GM21825 (cell line): ENCODE measurements around the gene RUNDC3A.
"Not testable (repeated sequence)": the region's sequence is repeated elsewhere in the genome, so short reads cannot be mapped to it uniquely, and the experiment has no call there.

Experiments
- ATAC-seq: cut with Tn5 transposase; IDR thresholded peaks from one replicate; pipeline ENCODE4 v1.9.1; 2021; ENCODE audit warnings: mild to moderate bottlenecking, moderate library complexity; ENCODE audit not compliant: unreplicated experiment

The RUNDC3A gene

DNA sequence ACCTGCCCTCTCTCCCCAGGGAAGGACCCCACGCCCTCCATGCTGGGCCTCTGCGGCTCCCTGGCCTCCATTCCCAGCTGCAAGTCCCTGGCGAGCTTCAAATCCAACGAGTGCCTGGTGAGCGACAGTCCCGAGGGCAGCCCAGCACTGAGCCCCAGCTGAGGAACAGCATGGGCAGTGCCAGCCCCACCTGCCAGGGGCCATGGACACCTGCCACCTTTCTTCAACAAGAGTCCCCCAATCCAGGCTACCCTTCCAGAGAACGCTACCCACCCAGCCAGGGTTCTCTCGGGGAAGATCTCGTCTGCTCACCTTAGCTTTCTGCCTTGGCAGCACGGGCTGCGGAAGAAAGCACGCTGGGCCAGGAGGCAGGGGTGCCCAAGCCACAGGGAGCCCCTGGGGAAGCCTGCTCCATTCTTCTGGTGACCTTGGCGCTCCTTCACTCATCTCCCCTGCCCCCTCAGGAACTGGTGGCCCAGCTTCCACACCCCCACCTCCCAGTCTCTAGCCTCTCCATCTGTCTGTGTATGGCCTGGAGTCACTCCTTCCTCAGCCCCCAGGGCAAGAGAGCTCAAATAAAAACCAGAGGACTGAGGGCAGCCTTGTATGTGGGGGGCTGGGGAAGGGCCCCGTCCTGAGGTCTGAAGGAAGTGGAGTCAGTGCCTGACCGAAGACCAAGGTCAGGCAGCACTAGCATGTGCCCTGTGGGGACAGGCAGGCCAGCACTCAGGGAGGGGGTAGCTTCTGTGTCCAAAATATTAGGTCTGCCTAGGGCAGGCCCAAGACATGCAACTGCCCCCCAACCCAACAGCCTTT lies 9.9 kb downstream of the RUNDC3A start:
- ATAC-seq: no peak

DNA sequence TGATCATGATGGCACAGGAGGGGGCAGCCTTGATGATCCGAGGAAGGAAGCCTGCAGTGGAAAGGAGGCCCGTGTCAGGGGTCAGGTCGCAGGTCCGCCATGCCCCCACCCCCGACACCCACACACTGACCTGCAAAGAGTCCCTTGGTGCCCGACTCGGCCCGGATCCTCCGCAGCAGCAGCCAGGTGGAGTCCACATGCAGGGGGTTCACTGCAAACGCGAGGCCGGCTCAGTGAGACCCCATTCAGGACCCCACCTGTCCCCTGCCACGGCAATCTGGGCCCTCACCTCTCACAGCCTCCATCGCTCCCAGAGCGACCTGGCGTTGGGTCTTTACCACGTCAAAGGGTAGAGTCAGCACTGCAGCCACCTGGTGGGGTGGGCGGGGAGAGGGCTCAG lies 11.7 kb downstream of the RUNDC3A start:
- ATAC-seq: no peak

DNA sequence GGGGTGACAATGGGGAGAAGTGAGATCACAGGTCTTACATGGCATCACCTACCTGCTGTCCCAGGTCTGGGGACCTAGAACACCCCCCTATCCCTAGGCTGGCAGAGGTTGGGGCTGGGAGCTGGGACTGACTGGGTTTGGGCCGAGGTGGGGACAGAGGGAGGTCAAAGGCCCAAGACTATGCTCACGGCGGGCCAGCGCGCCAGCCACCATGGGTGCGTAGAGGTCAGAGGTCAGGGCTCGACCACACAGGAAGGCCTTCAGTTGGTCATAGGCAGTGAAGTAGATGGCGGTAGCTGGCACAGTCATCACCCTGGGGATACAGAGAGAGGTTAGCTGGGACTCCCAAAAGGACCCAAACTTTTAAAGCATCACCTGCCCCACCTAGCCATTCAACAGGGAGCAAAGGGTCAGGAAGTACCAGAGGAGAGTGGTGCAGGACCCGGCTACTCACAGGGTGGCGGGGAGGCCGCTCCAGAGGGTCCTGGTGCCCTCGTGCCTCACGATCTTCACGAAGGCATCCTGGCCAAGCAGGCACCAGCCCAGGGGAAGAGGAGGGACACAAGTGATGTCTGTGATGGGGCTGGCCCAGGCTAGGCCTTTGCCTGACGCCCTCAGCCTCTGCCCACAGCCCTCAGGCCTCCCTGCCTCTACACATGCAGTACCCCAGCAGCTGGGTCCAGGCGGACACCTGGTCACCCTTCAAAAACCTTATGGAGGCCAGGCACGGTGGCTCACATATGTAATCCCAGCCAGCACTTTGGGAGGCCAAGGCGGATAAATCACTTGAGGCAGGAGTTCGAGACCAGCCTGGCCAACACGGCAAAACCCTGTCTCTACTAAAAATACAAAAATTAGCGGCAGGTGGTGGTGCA lies 13.1 kb downstream of the RUNDC3A start:
- no peak for ATAC-seq

DNA sequence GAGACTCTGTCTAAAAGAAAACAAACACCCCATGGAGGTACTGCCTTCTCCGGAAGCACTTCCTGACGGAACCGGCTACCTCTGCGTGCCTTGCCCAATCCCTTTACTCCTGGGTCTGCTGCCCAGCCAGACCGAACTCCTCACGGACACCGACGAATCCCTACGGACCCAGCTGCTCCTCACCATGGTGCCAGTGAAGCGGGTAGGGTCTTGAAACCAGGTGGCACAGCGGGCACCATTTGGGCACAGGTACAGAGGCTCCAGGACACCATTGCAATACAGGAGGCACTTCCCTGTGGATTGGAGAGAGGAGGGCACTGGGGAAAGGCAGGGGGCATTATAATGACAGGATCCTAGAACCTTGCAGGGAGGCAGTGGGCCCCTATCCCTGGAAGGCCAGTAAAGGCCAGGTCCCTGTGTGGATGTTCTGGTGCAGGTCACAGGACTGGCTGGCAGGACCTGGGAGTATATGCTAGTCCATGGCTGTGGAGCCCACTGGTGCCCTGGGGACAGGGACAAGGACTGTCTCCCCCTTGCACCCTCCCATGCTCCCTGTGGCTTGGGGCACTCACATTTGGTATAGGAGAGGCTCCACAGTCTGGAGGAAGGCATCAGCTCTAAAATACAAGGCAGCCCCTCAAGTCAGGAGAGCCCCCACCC lies 14.0 kb downstream of the RUNDC3A start:
- ATAC-seq: no peak

DNA sequence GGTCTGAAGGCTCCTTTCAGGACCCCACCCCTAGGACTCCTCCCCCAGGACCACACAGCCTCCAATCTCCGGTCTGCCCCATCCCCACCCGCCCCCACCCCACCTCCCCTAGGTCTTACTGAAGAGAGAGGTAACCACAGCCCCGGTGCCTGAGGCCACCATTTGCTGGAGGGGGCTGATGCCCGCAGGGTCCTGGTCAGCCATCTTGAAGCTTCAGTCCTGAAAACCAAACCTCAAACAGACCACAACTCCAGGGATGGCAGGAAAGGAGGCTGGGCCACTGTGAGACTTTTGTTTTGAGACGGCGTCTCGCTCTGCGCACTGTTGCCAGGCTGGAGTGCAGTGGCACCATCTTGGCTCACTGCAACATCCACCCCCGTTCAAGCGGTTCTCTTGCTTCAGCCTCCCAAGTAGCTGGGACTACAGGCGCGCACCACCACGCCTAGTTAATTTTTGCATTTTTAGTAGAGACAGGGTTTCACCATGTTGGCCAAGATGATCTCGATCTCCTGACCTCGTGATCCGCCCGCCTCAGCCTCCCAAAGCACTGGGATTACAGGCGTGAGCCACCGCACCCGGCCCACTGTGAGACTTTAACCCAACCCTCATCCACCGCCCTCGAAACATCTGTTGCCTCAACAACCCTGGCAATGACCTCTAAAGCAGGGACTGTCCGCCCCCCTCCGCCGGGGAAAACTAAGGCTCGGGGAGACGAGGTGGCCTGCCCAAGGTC lies 15.1 kb downstream of the RUNDC3A start:
- no peak for ATAC-seq

DNA sequence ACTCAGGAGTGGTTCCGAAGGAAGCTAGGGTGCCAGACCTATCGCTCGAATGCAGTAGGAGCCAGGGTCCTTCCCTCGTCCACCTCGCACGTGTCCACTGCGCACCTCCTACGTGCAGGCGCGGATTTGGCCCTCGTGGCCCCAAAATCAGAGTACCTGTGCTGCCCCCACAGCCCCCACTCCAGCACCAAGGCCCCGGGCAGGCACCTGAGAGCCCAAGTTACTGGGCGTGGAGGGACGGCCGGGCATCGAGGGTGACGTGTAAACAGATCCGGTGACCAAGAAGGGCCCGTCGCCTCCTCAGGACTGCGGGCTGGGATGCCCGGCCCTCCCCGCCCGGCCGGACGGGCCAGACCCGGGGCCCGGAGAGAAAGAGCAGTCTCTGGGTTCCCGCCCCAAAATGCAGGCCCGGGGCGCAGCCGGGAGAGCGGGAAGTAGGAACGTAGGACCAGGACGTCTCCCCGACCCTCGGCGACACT lies 15.7 kb downstream of the RUNDC3A start:
- no peak for ATAC-seq

DNA sequence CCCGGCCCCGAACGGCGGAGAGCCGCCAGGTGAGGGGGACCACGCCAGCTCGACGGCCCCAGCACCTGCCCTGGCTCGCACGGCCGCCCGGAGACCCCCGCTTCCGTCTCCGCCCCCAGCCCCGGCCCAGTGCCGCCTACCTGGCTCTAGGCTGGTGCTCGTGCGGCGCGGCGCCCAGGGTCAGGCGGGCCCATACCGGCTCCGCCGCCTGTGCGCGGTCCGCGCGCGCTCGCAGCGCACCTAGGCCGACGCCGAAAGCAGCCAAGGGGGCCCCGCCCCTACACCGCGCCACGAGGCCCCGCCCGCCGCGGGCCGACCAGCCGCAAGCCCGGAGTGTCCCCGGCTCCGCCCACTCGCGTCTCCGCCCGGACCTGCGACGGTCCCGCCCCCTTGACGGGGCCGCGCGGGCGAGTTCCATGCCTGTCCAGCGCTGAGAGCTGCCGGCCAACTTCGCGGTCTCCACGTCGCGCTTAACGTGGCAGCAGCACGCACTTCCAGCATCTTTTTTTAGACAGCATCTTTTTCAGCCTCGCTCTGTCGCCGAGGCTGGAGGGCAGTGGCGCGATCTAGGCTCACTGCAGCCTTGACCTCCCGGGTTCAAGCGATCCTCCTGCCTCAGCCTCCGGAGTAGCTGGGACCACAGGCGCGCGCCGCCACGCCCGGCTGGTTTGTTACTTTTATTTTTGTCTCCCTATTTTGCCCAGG lies 16.3 kb downstream of the RUNDC3A start, which contains the start of gene SLC25A39:
Gene SLC25A39, minus strand, starts transcription at position 253 of the 705 bp plus-strand sequence. CDS start 1,261 bp downstream, outside the sequence.
- peak; percentile 62 for ATAC-seq

DNA sequence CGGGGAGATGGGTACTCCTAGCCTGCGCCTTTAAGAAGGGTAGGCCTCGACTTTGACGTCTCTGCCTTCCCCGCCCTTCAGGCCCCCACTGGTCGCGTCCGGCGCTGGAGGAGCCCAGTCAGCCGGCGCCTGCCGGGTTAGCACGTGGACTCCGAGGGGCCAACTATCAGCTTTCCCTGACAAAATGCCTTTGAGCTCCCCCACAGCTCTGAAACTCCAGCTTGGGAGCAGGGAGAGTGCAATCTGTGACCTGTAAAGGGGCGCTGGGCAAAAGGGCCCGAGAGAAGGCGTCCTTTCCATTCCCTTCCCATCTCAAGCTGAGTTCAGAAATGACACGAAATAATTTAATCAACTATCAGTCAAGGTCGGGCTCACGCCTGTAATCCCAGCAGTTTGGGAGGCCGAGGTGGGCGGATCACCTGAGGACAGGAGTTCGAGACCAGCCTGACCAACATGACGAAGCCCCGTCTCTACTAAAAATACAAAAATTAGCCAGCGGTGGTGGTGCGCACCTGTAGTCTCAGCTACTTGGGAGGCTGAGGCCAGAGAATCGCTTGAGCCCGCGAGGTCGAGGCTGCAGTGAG lies 18.6 kb downstream of the RUNDC3A start:
- ATAC-seq: peak; percentile 41

DNA sequence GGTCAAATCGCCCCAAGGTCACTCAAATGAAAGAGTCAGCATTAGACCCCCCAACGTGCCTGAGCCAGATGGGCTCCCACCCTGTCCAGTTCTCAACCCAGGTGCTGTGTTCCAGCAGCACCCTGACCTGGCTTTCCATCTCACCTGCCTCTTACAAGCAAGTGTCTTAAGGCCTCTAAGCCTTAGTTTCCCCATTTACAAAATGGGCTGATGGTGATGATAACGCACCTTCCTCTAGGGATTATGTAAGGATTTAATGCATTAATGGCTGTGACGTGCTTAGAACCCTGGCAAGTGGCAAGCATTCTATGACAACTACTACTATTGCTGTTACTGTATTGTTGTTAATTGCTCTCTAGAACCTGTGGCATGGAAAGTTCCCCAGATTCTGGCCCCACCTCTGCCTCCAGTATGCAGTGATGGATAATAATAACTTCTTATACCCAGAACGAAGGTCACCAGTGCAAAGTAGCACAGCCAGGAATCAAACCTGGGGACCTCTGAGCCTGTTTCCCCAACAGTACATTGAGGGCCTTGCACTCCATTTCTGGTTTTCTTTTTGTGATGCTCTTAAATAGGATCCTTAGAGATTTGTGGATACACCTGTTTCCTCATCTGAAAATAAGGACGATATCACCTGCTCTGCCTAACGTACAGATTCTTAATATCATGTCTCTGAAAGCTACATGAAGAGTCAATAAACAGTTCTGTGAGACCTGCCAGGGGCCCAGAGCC lies 19.5 kb downstream of the RUNDC3A start:
- ATAC-seq: no peak

DNA sequence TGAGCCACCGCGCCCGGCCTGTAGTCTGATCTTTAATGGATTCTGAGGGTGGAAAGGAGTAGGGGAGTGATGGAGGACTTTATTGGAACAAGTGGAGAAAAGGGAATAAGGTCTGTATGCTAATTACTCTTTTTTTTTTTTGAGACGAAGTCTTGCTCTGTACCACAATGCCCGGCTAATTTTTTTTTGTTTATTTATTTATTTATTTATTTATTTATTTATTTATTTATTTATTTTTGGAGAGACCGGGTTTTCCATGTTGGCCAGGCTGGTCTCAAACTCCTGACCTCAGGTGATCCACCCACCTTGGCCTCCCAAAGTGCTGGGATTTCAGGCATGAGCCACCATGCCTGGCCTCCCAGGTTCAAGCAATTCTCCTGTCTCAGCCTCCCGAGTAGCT lies 21.1 kb downstream of the RUNDC3A start:
- not testable (repeated sequence) for ATAC-seq

DNA sequence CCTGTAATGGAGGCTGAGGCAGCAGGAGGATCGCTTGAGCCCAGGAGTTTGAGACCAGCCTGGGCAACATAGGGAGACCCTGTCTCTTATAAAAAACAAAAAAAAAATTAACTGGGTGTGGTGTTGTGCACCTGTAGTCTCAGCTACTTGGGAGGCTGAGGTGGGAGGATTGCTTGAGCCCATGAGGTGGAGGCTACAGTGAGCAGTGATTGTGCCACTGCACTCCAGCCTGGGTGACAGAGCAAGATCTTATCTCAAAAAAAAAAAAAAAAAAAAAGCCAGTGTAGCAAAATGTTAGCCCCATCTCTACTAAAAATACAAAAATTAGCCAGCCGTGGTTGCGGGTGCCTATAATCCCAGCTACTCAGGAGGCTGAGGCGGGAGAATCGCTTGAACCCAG lies 21.9 kb downstream of the RUNDC3A start:
- not testable (repeated sequence) for ATAC-seq

DNA sequence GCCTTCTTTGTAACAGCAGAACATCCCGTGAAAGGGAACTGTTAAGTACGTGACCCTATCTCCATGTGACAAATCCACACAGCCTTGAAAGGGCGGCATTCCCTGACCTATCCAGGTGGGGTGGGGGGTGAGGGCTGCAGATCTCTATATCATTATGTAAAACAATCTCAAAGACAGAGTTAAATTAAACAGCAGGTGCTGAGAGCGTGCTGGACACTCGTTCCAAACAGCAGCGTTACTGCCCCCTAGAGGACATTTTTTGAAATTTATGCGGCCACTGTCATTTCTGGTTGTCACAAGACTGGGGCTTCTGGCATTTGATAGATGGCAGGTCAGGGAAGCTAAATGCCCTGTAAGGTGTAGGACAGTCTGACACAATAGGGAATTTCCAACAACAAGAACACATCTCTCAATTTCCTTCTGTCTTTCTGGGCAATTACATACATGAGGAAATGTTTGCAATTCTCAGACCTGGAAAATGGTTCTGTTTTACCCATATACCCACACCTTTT lies 22.9 kb downstream of the RUNDC3A start:
- no peak for ATAC-seq

DNA sequence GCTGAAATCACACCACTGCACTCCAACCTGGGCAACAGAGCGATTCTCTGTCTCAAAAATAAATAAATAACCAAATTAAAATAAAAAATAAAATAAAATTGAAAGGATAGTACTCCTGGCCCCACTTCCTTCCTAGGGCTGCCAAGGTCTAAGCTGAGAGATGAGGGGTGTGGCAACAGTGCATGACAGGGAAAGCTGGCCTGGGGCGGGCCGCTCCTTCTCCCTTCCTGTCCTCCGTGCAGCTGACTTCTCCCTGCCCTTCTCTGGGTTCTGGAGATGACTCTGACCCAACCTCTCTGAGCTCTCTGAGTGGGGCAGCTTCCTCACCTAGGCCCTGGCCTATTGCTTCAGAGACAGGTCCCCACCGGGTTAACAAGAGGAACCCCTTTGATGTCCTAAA lies 25.0 kb downstream of the RUNDC3A start:
- no peak for ATAC-seq

DNA sequence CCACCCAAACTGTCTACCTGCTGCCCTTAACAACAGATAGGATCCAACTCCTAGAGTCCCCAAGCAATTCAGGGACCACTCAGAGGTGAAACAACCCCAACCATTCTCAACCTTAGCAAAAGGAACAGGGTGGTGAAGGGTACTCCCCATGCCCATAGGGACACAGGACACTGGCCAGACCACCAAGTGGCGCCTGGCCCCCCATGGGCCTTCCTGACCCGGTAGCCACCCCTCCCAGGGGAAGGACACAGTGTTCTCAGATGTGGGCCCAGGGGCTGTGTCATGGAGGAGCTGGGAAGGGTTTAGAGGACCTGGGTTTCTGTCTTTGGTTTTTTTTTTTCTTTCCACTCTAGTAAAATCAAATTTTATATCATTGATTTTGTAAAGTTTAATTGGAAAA lies 25.9 kb downstream of the RUNDC3A start:
- ATAC-seq: no peak

DNA sequence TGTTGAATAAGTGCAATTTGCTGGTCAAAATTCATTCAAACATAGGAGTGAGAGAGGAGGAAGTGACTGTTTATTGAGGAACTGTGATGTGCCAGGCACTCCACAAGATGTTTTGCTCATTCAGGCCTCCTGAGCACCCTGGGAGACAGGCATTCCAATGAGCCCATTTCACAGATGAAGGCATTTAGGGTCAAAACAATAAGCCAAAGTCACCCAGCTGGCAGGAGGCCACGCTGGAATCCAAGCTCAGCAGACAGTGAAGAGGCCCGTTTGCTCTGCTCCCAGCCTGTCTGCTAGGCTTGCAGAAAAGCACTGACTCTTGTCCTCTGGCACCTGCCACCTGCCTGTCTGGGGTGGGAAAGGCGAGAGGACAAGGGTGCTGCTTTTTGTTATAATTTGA lies 26.3 kb downstream of the RUNDC3A start:
- ATAC-seq: no peak

DNA sequence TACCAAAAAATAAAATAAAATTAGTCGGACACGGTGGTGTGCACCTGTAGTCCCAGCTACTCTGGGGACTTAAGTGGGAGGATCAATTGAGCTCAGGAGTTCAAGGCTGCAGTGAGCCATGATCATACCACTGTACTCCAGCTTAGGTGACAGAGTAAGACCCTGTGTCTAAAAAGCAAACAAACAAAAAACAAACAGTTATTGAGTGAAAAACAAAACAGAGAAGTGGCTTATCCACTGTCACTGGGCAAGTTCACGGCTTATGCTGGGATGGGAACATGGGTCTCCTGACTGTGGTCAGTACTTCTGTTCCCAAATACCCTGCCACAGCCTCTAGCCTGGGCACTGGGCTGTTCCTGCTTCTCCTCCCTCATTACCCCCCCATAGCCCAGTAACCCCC lies 27.2 kb downstream of the RUNDC3A start:
- ATAC-seq: no peak

DNA sequence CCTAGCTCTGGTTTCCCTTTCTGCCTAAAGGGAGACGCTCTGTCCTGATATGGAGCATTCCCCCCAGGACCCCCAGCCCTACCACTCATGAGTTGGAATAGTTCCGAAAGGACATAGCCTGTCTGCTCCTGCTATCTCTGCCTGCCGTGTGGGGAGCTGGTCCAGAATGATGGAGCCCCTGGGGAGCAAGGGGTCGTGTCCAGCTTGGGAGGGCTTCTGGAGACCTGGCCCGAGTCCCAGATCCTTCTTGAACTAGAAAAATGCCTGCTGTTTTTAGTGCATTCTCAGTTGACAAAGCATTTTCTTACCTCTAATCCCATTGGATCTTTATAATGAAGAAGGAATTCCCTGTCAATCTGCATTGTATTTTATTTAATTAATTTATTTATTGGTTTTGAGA lies 27.6 kb downstream of the RUNDC3A start:
- ATAC-seq: no peak

DNA sequence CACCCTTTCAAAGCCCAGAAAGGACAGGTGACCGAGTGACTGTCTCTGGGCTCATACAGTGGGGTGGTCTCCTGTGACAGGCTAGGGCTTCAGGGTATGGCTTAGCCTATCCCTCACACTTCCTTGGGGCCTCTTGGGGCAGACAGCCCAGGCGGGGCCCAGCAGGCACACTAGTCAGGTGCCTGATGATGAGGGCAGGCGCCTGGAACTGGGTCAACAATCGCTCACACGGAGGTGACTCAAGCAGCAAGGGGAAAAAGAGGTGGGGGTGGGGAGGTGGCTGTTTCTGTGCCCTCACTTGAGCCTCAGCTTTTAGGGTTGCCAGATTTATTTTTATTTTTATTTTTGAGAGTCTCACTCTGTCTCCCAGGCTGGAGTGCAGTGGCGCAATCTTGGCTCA lies 30.3 kb downstream of the RUNDC3A start:
- ATAC-seq: no peak

DNA sequence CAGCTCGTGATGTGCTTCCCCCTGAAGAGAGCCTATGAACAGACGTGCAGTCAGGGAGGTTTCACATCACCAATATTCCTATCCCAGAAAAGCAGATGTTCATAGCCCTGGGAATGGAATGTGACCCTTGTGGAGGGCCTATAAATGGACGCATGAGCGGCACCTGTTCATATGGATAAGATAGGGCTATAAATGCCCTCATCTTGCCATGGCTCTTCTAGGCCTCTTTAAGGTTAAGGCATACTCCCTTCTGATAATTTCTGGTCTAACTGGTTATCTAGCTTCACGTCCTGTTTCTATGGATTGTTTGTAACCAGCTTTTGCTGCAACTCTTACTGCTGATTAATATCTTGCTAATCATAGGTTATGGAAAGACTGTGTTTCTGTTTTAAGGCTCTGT lies 32.2 kb downstream of the RUNDC3A start:
- ATAC-seq: not testable (repeated sequence)
